Liver (tissue), 3 donors: ENCODE data around the gene HOXB9.

Source experiments
- ATF3 ChIP-seq: IDR thresholded peaks from 2 replicates; pipeline ENCODE4 v1.6.1; 2016; ENCODE audit warnings: antibody characterized with exemption
- YY1 ChIP-seq: IDR thresholded peaks from 2 replicates; pipeline ENCODE4 v1.6.1; 2016; ENCODE audit warnings: antibody characterized with exemption, mild to moderate bottlenecking
- TF ChIP-seq, protein P1 (sequence below): fragments of 150-350 bp; IDR thresholded peaks from 2 replicates; pipeline ENCODE4 v1.5.1; 2017; ENCODE audit warnings: improper control_type of control experiment, low read depth, low read length; ENCODE audit not compliant: missing input control
- donor health status: healthy.
- donor health status: healthy.

- TF ChIP-seq, protein P1, sequence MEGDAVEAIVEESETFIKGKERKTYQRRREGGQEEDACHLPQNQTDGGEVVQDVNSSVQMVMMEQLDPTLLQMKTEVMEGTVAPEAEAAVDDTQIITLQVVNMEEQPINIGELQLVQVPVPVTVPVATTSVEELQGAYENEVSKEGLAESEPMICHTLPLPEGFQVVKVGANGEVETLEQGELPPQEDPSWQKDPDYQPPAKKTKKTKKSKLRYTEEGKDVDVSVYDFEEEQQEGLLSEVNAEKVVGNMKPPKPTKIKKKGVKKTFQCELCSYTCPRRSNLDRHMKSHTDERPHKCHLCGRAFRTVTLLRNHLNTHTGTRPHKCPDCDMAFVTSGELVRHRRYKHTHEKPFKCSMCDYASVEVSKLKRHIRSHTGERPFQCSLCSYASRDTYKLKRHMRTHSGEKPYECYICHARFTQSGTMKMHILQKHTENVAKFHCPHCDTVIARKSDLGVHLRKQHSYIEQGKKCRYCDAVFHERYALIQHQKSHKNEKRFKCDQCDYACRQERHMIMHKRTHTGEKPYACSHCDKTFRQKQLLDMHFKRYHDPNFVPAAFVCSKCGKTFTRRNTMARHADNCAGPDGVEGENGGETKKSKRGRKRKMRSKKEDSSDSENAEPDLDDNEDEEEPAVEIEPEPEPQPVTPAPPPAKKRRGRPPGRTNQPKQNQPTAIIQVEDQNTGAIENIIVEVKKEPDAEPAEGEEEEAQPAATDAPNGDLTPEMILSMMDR: no peak
- no peak for TF ChIP-seq YY1
- TF ChIP-seq ATF3: no peak
Measured at GRCh38 chr17:48584223-48584741, 41.9 kb downstream of the HOXB9 start.
